DOHH2 (cell line): ENCODE measurements around the gene DOK6.

Experiments used
- H3F3A ChIP-seq: fragments of 200-600 bp; sonication (generic), shearing (Covaris generic); 2 replicates; pipeline ENCODE4 v1.6.0; 2016; ENCODE audit warnings: antibody characterized with exemption, mild to moderate bottlenecking; ENCODE audit not compliant: control insufficient read depth, insufficient read depth
- H3K27ac ChIP-seq: fragments of 200-600 bp; sonication (generic); 2 replicates; pipeline ENCODE4 v1.5.1; 2014; ENCODE audit warnings: low read depth, mild to moderate bottlenecking, low read length, moderate library complexity
- H3K27me3 ChIP-seq: fragments of 200-600 bp; sonication (generic); 2 replicates; pipeline ENCODE4 v1.6.1; 2014; ENCODE audit warnings: mild to moderate bottlenecking, low read length, mixed read lengths; ENCODE audit not compliant: control insufficient read depth
- H3K36me3 ChIP-seq: fragments of 200-600 bp; sonication (generic); 2 replicates; pipeline ENCODE4 v1.6.1; 2014; ENCODE audit warnings: mild to moderate bottlenecking, low read length, moderate library complexity, mixed read lengths; ENCODE audit not compliant: control insufficient read depth
- H3K4me1 ChIP-seq: fragments of 200-600 bp; sonication (generic); 2 replicates; pipeline ENCODE4 v1.6.1; 2014; ENCODE audit warnings: mild to moderate bottlenecking, low read length, mixed read lengths; ENCODE audit not compliant: control insufficient read depth
- H3K4me2 ChIP-seq: fragments of 200-600 bp; sonication (generic); 2 replicates; pipeline ENCODE4 v1.6.0; 2014; ENCODE audit warnings: mild to moderate bottlenecking, low read length, moderate library complexity
- H3K4me3 ChIP-seq: fragments of 200-600 bp; sonication (generic); 2 replicates; pipeline ENCODE4 v1.5.1; 2014; ENCODE audit warnings: mild to moderate bottlenecking, low read length, mixed read lengths
- H3K79me2 ChIP-seq: fragments of 200-600 bp; sonication (generic); 2 replicates; pipeline ENCODE4 v1.6.1; 2014; ENCODE audit warnings: mild to moderate bottlenecking, low read length, mixed read lengths; ENCODE audit not compliant: control insufficient read depth
- H3K9me2 ChIP-seq: fragments of 200-600 bp; sonication (generic); replicated peaks from 2 replicates; pipeline ENCODE4 v1.6.1; 2014; ENCODE audit warnings: mild to moderate bottlenecking, low read length, mixed read lengths; ENCODE audit not compliant: control insufficient read depth
- H3K9me3 ChIP-seq: fragments of 200-600 bp; sonication (generic); 2 replicates; pipeline ENCODE4 v1.6.1; 2014; ENCODE audit warnings: antibody characterized with exemption, low read length, mixed read lengths; ENCODE audit not compliant: control insufficient read depth, insufficient read depth
- H4K20me1 ChIP-seq: fragments of 200-600 bp; sonication (generic); 2 replicates; pipeline ENCODE4 v1.6.0; 2014; ENCODE audit warnings: low read depth, mild to moderate bottlenecking, antibody characterized with exemption, low read length, moderate library complexity; ENCODE audit not compliant: control insufficient read depth, insufficient read depth
- CTCF ChIP-seq: fragments of 200-600 bp; sonication (generic); IDR thresholded peaks from one replicate; pipeline ENCODE4 v1.5.1; 2014; ENCODE audit warnings: antibody characterized with exemption, mild to moderate bottlenecking, low read depth, low read length; ENCODE audit not compliant: poor library complexity, severe bottlenecking
- EZH2phosphoT487 ChIP-seq: fragments of 200-600 bp; sonication (generic); IDR thresholded peaks from 2 replicates; pipeline ENCODE4 v1.6.1; 2017; ENCODE audit warnings: borderline replicate concordance, mild to moderate bottlenecking, antibody characterized with exemption, low read length, moderate library complexity, mixed read lengths

Gene DOK6

DNA sequence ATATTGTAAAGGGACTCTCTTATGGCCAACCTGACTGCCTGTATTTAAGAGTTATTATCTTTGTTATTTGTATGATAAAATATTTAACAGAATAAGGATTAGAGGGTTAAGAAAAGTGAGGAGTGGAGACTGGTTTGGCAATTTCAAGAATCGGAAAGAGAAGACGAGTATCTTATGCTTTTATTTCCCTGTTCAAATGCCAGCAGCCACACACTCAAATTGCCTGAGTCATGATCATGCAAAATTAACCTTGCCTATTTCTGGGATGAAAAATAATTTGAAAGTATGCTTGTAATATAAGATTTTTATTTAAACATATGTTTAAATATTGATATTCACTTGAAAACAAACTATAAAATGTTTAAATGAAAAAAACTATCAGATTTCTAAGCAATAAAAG, 358.4 kb downstream of the DOK6 start:
- H3K4me2 ChIP-seq: no peak overlapping the region
- H3K79me2 ChIP-seq: no peaks in the 10 kb centered on the region
- H3F3A ChIP-seq: no peaks in the 10 kb centered on the region
- no peaks in the 10 kb centered on the region for H4K20me1 ChIP-seq
- H3K27me3 ChIP-seq: no peaks in the 10 kb centered on the region
- no peak overlapping the region for H3K27ac ChIP-seq
- TF ChIP-seq CTCF (no peak), EZH2phosphoT487 (no peak)
- H3K9me2 ChIP-seq: no peaks in the 10 kb centered on the region
- no peak overlapping the region for H3K4me3 ChIP-seq
- H3K36me3 ChIP-seq: no peaks in the 10 kb centered on the region
- no peaks in the 10 kb centered on the region for H3K4me1 ChIP-seq
- H3K9me3 ChIP-seq: no peaks in the 10 kb centered on the region

GRCh38 chr18:69763002-69763401, 362.3 kb downstream of the DOK6 start:
- H3K4me2 ChIP-seq: no peak overlapping the region
- H3F3A ChIP-seq: no peaks in the 10 kb centered on the region
- TF ChIP-seq CTCF: no peak
- TF ChIP-seq EZH2phosphoT487: no peak
- H3K79me2 ChIP-seq: no peaks in the 10 kb centered on the region
- H4K20me1 ChIP-seq: no peaks in the 10 kb centered on the region
- H3K36me3 ChIP-seq: no peaks in the 10 kb centered on the region
- H3K27me3 ChIP-seq: no peaks in the 10 kb centered on the region
- H3K27ac ChIP-seq: no peak overlapping the region
- H3K4me3 ChIP-seq: no peak overlapping the region
- H3K9me3 ChIP-seq: no peaks in the 10 kb centered on the region
- no peaks in the 10 kb centered on the region for H3K9me2 ChIP-seq
- H3K4me1 ChIP-seq: no peaks in the 10 kb centered on the region

DNA sequence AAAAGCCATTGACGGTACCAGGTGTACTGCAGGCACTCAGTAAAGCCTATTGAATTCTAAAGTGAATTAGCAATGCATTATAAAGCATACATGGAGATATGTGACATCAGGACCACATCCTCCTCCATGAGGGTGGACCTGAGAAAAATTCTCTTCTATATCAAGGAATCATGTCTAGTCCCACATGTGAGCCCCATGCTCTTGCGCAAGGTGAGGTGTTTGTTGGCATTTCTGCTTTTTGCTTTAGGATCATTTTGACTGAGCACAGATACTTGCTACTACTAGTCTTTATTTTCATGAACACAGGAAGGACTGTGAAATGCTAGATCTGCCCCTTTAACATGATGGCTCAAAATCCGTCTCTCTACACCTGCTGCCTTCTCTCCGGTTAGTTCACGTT, 363.1 kb downstream of the DOK6 start:
- Histone ChIP-seq H3K27me3 (no peaks in the 10 kb centered on the region), H3K9me3 (no peaks in the 10 kb centered on the region), H3F3A (no peaks in the 10 kb centered on the region), H3K27ac (no peak overlapping the region), H3K9me2 (no peaks in the 10 kb centered on the region), H3K79me2 (no peaks in the 10 kb centered on the region), H4K20me1 (no peaks in the 10 kb centered on the region), H3K4me1 (no peaks in the 10 kb centered on the region), H3K4me3 (no peak overlapping the region), H3K36me3 (no peaks in the 10 kb centered on the region), H3K4me2 (no peak overlapping the region)
- no peak for TF ChIP-seq CTCF
- no peak for TF ChIP-seq EZH2phosphoT487

DNA sequence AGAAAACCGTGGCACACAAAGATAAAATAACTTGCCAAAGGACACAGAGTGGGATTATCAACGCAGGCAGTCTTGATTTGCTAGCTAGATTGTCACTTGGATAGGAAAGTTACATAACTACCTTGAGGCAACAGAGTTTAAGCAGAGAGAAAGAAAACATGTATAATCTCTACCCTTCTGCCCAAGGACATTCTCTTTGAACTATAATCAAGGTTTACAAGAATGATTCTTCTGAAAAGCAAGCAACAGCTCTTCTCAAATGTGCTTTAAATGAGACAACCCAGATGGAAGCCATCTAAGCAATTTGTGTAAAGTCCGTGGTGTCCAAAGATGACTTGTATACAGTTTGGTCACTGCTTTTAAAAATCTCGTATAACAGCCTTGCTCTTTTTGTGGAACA, 369.6 kb downstream of the DOK6 start:
- Histone ChIP-seq H3F3A (no peaks in the 10 kb centered on the region), H3K4me2 (no peak overlapping the region), H3K27ac (no peak overlapping the region), H3K4me1 (no peaks in the 10 kb centered on the region), H3K27me3 (no peaks in the 10 kb centered on the region), H3K79me2 (no peaks in the 10 kb centered on the region), H3K36me3 (no peaks in the 10 kb centered on the region), H3K4me3 (no peak overlapping the region), H4K20me1 (no peaks in the 10 kb centered on the region), H3K9me3 (no peaks in the 10 kb centered on the region), H3K9me2 (no peaks in the 10 kb centered on the region)
- no peak for TF ChIP-seq EZH2phosphoT487
- TF ChIP-seq CTCF: no peak
